Amniotic stem cell (primary cell): ENCODE measurements around the gene MS4A10.

Source experiments
- DNase-seq: peaks from one replicate; lab custom pipeline; 2025; lab: John Stamatoyannopoulos, UW

MS4A10 gene

DNA sequence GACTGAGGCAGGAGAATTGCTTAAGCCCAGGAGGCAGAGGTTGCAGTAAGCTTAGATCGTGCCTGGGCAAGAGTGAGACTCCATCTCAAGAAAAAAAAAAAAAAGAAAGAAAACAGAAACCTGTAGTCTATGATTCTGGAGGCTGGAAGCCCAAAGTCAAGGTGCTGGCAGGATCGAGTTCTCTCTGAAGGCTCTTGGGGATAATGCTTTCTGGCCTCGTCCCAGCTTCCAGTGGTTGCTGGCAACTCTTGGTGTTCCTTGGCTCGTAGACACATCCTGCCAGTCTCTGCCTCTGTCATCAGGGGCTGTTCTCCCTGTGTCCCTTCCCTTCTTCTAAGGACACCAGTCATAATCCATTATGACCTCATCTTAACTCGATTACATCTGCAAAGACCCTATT, 40.0 kb downstream of the MS4A10 start:
- DNase-seq = no peak

- no peak for DNase-seq
These were observed 40.7 kb downstream of the MS4A10 start for GRCh38 chr11:60825790-60826189.

DNA sequence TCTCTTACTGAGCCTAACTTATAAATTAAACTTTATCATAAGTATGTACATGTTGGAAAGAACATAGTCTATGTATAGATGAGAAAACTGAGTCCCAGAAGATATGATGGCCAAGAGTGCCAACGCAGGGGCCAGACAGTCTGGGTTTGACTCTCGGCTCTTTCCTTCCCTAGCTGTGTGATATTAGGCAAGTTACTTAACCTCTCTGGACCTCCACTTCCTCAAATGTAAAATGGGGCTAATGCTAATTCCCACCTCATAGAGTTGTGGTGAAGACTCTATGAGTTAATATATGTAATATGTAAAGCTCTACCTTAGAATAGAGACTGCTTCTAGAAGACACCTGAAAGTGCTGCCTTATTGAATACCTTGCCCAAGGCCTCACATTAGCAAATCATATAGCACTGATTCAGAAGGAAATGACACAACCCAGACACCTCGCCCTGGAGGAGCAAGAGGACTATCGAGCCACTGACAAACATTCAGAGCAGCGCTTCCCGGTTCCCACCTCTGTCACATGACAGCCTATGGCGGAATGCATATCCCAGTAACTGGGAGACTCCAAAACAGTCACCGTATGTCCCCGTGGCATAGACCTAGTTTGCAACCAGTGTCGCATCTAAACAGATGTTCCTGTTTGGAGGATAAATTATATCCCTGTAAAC, 45.5 kb downstream of the MS4A10 start:
- no peak for DNase-seq

DNA sequence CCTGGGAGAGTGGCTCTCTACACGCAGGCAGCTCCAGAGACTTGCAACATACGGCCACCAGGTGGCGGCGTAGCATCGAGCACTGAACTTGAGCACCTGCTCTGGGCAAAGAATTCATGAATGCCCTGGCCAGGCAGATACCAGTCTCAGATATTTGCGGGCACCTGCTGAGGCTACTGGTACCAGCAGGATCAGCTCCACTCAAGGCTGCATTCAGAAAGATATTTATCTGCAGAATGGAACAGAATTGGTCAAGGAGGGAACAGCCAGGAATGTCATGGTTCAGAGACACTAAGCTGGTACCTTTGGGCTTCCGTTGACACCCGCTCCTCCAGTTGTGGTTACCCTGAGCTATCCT, 46.0 kb downstream of the MS4A10 start:
- peak; percentile 54 for DNase-seq

- no peak for DNase-seq
These were observed 46.5 kb downstream of the MS4A10 start for GRCh38 chr11:60831501-60832079.

- DNase-seq = no peak
These were observed 49.8 kb downstream of the MS4A10 start for GRCh38 chr11:60834742-60835533.

GRCh38 chr11:60835534-60835846, 50.4 kb downstream of the MS4A10 start:
- DNase-seq = no peak

DNA sequence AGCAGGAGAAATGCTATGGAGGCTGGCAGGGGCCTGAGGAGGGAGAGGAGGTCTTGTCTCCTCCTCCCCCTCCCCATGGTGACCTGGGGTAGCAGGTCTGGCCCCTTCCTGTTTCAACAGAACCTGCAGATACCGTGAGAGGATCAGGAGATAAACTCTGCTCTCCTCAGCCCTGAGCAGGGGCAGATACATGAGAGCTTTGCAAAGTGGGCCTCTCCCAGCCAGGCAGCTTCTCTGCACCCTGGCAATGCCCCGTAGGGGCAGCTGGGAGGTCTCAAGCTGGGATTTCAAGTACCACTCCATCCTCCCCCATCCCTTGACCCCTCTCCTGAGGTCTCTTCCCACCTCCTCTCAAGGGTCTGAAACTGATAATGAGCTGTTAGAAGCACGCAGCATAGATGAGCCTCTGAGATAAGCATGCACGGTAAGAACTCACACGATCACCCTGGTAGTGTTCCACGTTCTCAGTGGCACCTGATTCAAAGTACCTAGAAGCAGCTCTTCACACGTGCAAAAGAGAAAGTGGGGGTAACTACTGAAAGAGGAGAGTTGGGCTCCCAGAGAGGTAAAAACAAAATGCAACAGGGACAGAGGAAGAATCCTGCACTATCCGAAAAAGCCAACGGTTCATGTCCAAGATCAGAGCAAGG, 51.9 kb downstream of the MS4A10 start:
- DNase-seq = no peak

GRCh38 chr11:60838132-60838531, 53.0 kb downstream of the MS4A10 start:
- DNase-seq = no peak

DNA sequence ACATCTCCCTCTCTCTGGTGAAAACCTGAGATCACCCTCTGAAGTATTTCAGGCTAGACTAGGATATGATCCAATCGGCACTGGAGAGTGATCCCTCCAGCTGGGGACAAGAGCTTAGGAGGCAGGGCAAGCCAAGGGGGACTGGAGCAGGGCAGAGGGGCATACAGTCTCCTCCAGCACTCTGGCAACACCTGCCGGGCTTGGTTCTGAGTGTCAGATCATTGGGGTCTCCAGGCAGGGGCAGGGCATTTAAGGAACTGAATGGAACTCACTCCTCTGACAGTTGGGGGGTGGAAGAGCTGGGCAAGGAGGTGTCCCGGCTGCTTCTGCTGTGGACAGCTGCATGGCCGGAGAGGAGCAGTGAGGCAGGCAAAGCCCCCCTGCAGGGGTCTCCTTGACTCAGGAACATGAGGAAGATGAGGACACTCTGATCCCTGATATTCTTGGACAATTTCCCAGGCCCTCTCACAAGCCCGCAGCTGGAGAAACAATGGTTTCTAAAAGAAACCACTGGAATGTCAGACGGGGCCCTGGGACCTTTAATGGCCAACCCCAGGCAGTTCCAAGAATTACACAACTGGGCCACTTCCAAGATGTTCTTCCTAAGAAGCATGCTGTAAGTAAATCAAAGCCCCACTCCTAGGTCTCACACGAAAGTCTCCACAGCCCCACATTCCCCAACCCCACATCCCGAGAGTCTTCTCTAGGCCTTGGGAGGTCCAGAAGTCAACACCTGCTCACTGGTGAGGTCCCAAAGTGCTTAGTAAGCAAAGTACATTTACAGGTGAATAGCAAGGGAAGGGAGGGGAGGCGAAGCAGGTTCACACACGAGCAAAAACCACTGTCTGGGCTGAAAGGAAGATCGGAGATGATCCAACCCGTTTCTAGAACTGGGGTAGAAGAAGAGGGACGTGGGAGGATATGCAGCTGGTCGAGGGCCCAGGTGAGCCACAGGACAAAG, 55.6 kb downstream of the MS4A10 start:
- no peak for DNase-seq

DNA sequence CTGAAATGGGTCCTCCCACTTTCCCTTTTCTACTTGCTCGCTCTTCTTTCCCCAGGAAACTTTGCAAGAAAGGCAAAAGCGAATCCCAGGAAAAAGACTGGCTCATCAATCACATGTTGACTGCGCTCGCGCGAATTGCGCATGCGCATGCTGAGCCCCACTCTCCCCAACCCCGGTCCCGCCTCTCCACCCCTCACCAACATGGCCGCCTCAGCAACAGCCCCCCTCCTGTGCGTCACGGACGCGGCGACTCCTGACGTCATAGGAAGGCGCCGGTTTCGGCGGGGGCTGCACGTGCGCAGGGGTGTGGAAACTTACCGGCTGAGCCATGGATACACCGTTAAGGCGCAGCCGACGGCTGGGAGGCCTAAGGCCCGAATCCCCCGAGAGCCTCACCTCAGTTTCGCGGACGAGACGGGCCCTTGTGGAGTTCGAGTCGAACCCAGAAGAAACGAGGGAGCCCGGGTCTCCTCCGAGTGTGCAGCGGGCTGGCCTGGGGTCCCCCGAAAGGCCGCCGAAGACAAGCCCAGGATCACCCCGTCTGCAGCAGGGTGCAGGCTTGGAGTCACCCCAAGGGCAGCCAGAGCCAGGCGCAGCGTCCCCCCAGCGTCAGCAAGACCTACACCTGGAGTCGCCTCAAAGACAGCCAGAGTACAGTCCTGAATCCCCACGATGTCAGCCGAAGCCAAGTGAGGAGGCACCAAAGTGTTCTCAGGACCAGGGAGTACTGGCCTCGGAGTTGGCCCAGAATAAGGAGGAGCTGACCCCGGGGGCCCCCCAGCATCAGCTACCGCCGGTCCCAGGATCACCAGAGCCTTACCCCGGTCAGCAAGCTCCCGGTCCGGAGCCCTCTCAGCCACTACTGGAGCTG, 56.9 kb downstream of the MS4A10 start, which contains the start of gene CCDC86:
CCDC86 (plus strand) TSS at position 317 of the 871 bp plus-strand sequence; CDS start at position 329, 12 bp downstream.
- peak; percentile 77 for DNase-seq

DNA sequence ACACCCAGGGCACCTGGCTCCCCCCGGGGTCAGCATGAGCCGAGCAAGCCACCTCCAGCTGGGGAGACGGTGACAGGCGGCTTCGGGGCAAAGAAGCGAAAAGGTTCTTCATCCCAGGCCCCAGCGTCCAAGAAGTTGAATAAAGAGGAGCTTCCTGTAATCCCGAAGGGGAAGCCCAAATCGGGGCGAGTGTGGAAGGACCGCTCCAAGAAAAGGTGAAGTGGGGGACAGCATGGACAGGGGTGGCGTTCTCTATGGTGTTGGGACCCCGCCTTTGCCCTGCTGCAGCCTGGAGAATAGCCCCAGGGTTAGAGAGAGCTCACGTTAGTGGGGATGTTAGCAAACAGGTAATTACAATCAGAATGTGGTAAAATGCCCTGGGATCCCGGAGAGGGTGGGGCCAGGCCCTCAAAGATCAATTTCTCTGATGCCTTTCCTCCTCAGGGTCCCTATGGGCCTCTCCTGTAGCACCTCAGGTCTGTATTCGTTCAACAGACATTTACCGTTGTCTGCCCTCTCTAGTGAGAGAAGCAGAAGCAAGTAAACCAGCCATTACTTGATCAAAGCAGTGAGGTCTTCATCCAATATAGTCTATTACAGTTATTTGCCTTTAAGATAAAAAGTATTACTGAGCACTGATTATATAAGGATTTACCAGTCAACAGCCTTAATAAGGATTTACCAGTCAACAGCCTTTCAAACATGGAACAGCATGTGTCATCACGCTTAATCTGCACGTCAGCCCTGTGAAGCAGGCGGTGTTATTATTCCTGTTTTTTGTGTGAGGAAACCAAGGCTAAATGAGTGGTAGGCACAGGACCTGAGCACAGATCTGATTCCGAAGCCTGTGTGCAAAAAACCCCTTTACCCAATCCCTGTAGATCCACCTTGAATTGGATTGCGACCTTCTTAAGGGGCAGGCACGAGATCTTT, 57.8 kb downstream of the MS4A10 start:
- no peak for DNase-seq

GRCh38 chr11:60844045-60844869, 59.1 kb downstream of the MS4A10 start:
- DNase-seq = no peak

DNA sequence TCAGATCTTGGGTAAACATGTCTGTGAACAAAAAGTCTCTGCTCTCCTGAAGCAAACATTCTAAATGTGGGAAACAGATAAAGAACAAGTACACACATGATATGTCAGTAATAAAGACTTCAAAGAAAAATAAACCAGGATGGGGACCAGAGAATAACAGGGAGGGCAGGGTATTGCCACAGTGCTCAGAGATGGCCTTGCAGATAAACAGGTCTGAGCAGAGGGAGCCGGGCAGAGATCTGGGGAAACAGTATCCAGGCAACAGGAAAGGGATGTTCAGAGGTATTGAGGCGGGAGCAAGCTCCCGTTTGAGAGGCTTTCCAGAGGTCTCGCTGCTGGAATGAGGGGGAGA, 59.7 kb downstream of the MS4A10 start:
- DNase-seq = no peak

GRCh38 chr11:60845338-60845737, 60.2 kb downstream of the MS4A10 start:
- no peak for DNase-seq

DNA sequence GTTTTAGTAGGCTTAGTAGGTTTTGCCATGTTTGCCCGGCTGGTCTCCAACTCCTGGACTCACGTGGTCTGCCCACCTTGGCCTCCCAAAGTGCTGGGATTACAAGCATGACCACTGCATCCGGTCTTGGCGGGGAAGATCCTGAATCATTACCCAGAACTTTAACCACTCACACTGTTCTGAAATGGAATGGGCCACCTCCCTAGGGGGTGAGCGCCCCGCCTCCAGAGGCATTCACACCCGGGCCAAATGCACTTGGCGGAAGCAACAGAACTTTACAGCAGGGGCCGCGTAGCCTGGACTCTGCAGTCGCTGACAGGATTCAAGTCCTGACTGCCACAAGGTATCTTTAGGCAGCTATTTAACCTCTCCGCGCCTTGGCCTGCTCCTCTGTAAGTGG, 62.1 kb downstream of the MS4A10 start:
- no peak for DNase-seq

DNA sequence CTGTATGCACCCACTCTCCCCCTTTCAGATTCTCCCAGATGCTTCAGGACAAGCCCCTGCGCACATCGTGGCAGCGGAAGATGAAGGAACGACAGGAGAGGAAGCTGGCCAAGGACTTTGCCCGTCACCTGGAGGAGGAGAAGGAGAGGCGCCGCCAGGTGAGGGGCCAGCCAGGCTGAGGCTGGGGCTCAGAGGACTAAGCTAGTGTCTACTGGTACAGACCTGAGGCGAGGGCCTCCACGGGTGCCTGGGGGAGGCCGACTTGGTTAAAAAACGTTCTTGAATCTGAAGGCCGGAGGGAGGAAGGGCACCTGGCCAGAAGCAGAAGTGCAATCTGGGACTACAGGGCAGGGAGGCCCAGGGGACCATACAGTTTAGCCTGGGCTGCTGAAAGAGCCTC, 62.8 kb downstream of the MS4A10 start:
- DNase-seq = no peak

DNA sequence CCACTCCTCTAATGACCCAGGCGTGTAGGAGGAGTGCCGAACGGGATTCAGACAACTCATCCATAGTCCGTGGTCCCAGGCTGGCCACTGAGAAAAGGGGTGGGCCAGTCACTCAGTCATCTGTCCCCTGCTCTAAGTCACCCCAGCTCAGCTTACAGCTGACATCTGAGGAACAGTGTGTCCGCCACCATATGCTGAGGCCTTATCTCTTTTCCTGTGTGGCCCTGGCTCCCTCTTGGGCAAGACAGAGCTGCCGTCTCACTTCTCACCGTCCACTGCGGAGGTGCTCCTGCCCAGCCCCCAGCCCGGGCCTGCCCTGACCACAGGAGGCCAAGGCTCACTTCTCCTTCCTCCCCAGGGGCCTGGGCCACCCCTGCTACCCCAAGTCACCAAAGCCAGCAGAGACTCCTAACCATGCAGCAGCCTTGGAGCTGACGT, 63.6 kb downstream of the MS4A10 start:
- DNase-seq = no peak
